Right kidney (tissue), 1 donor: ENCODE measurements around the gene PPP6R2.

Experiments used
- DNase-seq: peaks from one replicate; pipeline ENCODE4 v3.0.0-alpha.2; 2016

The PPP6R2 gene

GRCh38 chr22:50469377-50470305 lies 126.5 kb downstream of the PPP6R2 start:
- no peak for DNase-seq

- no peak for DNase-seq
These were observed 127.4 kb downstream of the PPP6R2 start for GRCh38 chr22:50470491-50470890.

GRCh38 chr22:50471197-50471847 lies 128.2 kb downstream of the PPP6R2 start:
- DNase-seq: no peak

GRCh38 chr22:50471962-50472361 lies 128.8 kb downstream of the PPP6R2 start:
- no peak for DNase-seq

- no peak for DNase-seq
These were observed 130.0 kb downstream of the PPP6R2 start for GRCh38 chr22:50473088-50473487.

- DNase-seq: peak; percentile 65
These were observed 130.9 kb downstream of the PPP6R2 start for GRCh38 chr22:50473855-50474671.

GRCh38 chr22:50474710-50475651 lies 131.9 kb downstream of the PPP6R2 start, which contains the start of gene SBF1:
Gene SBF1, minus strand, starts transcription at chr22:50475035. Its CDS starts 195 bp downstream, at chr22:50474840.
- peak; percentile 92 for DNase-seq

- no peak for DNase-seq
These were observed 132.5 kb downstream of the PPP6R2 start for GRCh38 chr22:50475652-50476002.

GRCh38 chr22:50476868-50477267 lies 133.7 kb downstream of the PPP6R2 start:
- DNase-seq: no peak

GRCh38 chr22:50477923-50478322 lies 134.8 kb downstream of the PPP6R2 start:
- no peak for DNase-seq

- no peak for DNase-seq
These were observed 136.6 kb downstream of the PPP6R2 start for GRCh38 chr22:50479721-50480120.

GRCh38 chr22:50481045-50481439 lies 137.9 kb downstream of the PPP6R2 start:
- peak; percentile 41 for DNase-seq

GRCh38 chr22:50481440-50482106 lies 138.4 kb downstream of the PPP6R2 start, which contains the start of gene ADM2:
Gene ADM2, plus strand, starts transcription at chr22:50481543. Its CDS starts 305 bp downstream, at chr22:50481848.
- DNase-seq: no peak

- no peak for DNase-seq
These were observed 139.3 kb downstream of the PPP6R2 start for GRCh38 chr22:50482107-50483074.

GRCh38 chr22:50483106-50483505 lies 140.0 kb downstream of the PPP6R2 start:
- DNase-seq: no peak

- DNase-seq: no peak
These were observed 140.4 kb downstream of the PPP6R2 start for GRCh38 chr22:50483556-50483955.

- no peak for DNase-seq
These were observed 141.1 kb downstream of the PPP6R2 start for GRCh38 chr22:50483977-50484853.
